ENCODE data around the gene INPP5A.
"Not testable (repeated sequence)": the region's sequence is repeated elsewhere in the genome, so short reads cannot be mapped to it uniquely, and the experiment has no call there.

INPP5A gene

DNA sequence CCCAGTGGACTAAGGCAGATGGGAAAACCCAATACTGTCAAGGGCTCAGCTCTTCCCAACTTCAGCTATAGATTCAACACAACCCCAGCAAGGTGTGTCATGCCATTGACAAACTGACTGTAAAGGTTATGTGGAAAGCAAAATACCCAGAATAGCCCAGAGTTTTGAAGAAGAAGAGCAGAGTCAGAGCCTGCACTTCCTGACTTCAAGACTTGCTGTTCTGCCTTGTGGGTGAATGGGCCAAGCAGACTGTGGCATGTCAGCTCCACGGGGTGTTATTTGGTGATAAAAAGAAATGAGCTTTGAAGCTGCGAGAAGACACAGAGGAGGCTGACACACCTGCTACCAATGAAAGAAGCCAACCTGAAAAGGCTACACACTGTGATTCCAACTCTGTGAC is 158.6 kb downstream of the INPP5A start:
- DNase-seq = peak in 18 of 42 donors; percentile 1 to 35 (median 12)
- intact Hi-C loops (cut with DNase I) = no loop called here

DNA sequence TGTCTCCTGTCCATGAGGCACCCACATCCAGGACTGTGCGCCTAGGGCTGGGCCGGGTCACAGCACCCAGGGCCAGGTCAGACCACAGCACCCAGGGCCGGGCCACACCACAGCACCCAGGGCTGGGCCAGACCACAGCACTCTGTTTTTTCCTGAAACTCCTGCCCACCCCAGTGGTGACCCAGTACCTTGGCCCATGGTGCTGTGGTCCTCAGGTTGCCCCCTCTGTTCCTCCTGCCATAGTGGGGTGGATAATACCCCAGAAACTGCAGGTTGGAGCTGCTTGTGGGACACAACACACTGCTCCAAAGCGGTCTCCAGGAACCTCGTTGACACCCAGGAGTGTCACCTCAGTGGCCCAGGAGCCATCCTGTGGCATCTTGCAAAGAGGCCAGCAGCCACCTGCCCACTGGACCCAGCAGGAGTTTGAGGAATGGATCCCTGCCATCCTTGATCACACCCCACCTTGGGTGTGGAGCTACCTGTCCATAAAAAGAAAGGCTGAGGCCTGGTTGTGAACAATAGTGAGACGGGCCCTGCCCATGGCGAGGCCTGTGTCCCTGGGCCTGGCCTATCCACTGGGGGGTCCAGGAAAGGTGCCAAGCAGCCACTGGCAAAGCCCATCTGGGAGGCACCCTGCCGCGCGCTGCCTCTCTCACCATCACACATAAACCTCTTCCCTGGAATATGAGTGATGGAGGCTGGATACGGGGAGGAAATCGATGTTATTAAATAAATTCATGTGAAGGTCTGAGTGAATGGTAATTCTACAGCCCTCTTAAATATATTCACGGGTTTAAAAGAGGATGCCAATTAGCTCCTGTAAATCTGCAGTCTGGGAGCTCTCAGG is 159.4 kb downstream of the INPP5A start:
- intact Hi-C loops (cut with DNase I) = no loop called here
- DNase-seq = peak in 19 of 42 donors; percentile 1 to 35 (median 12)

DNA sequence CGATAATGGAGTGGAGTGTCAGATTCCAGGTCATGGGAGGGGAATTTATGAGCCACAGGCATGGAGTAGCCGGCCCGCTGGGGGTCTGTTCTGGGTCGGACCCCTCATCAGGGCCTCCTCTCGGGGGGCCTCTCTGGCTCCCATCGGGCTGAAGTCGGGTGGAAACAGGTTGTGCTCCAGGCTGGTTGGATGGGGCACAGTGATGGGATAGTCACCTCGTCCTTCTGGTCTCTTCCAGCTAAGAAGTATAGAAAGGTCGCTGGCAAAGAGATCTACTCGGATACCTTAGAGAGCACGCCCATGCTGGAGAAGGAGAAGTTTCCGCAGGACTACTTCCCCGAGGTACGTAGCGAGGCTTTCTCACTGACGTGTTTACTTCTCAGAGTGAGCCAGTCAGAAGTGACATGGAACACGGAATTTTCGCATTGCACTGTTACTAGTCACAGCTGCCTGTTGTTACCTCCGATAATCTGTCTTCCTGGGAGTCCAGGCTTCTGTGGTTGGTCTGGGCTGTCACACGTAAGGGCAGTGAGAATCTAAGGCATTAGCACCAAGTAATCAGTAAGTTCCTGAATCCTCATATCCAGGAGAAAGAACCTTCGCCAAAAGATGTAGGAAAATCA is 160.1 kb downstream of the INPP5A start:
- DNase-seq = peak in 16 of 42 donors; percentile 1 to 29 (median 15)
- intact Hi-C loops (cut with DNase I) = no loop called here

DNA sequence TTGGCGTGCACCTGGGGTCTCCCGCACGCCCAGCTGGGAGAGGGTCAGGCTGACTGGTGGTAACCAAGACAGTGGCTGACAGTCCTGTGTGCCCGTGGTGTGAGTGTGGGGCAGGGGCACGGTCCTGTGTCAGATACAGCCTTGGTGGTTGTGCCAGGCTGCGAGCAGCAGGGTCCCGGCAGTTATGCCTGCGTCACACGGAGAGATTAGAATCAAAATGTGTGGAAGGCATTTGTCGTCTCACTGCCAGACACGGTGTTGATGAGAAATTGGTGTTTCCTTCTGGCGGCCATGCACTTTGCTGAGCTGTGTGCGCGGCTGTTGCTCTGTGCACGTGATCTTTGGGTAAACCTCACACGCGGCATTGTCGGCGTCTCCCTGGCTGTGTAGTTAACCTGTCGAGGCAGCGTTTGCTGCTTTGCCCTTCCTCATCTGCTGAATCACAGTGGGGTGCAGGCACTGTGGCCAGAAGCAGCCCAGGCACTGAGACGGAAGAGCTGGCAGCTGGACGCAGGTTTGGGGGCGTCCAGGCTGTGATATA is 160.7 kb downstream of the INPP5A start:
- intact Hi-C loops (cut with DNase I) = no loop called here
- DNase-seq = peak in 20 of 42 donors; percentile 9 to 49 (median 33)

DNA sequence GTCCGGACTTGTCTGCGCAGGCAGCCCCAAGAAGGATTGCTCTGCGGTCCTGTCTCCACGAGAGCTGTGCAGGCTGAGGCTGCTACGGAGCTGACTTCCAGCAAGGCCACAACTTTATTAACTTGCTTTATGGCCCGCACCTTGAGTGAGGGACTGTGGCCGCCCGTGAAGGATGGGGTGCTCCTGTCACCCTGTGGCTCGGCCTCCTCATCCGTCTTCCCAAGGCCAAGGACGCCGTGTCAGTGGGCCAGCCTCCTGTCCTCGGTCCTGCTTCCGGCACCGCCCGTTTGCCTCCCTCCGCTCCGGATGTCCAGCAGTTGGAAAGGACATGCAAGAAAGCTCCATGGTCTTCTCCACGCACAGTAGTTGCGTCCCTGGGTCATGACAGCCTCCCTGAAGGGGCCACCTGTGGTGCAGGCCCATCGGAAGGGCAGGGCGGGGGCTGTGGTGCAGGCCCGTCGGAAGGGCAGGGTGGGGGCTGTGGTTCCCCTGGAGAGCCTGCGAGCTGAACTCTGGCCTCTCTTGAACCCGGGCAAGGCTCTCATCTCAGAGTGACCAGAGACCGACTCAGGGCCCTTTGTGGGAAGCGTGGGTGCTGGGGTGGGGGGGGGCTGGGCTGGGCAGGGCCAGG is 161.3 kb downstream of the INPP5A start:
- intact Hi-C loops (cut with DNase I) = no loop called here
- peak in 20 of 42 donors; percentile 0 to 42 (median 8) for DNase-seq

DNA sequence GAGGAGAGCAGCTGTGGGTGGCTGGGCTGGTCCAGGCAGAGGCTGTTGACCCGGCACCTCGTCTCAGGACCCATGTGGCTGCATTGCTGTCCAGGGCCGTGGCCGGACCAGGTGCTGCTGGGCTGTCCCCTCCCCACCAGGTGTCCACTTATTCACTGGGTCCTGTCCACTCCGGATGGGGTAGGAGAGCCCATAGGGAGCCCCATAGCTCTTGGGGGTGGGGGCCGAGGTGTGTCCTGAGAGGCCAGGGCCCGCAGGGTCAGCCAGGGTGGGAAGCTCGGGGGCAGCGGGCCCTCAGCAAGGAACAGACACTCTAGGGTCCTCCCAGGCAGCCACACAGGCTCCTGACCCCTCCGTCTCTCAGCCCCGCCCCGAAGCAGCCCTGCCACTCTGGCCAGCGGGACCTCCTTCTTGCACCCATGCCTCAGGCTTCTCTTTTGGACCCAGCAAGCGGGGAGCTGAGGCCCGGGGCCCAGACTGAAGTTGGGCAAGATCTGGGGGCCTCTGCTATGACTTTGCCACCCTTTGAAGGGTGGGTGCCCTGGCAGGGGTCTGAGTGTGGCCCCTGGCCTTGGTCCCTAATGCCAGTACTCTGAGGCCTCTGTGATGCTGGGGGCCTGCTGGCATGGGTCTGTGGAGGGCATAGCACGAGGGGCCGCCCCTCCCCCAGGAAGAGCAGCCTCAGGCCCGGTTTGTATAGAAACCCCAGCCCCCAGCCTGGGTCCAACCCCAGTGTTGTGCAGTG is 162.0 kb downstream of the INPP5A start:
- intact Hi-C loops (cut with DNase I) = no loop called here
- peak in 22 of 42 donors; percentile 0 to 41 (median 7) for DNase-seq

DNA sequence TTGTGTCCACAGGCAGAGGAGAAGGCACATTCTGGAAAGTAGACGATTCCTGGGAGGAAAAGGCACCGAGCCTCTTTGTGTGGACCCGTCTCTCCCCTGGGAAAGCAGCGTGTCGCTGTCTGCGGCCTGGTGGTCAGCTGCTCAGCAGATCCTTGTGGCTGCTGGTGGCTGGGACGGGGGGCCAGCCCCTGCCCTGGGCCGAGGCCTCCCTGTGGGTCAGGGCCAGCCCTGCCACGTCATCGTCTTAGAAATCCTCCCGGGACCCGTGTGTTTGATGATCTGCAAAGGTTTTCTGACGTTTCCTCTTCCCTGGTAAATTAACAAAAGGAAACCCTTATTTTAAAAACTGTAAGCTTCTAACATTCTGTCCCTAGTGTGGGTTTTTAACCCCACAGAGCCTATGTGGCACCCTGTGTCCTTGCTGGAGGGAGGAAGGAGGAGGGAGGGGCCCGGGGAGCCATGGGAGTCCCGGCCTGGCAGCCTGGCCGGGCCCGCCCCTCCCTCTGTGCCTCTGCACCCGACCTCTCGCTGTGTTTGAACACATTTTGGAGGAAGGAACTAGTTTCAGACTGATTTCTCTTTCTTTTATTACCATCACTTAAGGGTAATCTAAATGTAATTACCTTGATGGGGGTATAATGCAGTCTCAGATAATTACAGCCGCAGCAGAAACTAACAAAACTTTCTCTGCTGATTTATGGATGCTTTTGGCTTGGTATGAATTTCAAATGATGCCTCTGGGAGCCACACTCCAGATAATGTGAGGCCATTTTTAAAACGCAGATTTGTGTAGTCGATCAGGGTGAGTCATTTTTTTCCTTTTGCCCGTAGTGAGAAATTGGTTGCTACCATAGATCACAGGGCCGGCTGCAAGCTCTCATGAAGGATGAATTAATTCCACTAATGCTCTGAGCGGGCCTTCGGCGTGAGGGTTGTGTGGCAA is 162.8 kb downstream of the INPP5A start:
- intact Hi-C loops (cut with DNase I) = no loop called here
- DNase-seq = peak in 23 of 42 donors; percentile 5 to 44 (median 13)

DNA sequence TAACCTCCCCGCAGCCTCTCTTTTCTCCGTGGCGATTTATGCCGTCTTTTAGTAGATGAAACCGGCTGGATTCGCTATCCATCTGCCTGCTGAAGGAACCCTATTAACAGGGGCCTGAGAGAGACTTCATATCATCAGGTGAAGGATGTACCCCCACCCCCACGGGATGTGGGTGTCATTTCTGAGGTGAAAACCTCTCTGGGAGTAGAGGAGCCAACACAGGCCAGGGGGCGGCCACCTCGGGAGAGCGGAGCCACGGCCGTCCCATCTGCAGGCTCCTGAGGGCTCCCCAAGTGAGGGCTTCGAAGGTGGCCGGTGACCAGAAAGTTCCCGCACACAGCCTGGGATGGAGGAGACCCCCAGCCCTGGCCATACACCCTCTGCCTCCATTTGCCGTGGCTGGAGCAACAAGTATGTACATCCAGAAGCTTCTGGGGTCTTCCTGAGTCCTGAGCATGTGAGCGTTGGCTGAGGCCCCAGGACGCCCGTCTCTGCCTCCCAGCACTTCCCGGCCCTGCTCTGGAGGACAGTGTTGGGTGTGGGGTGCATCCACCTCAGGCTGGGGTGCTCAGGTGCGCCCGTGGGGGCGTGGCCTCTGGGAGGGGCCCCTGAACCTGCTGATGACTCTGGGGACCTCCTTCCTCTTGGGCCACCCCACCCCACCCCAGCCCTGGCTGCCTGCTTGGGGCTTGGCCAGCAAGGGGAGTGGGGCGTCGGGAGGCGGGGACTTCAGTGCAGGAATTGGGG is 163.7 kb downstream of the INPP5A start:
- peak in 20 of 42 donors; percentile 1 to 31 (median 12) for DNase-seq
- intact Hi-C loops (cut with DNase I) = no loop called here

DNA sequence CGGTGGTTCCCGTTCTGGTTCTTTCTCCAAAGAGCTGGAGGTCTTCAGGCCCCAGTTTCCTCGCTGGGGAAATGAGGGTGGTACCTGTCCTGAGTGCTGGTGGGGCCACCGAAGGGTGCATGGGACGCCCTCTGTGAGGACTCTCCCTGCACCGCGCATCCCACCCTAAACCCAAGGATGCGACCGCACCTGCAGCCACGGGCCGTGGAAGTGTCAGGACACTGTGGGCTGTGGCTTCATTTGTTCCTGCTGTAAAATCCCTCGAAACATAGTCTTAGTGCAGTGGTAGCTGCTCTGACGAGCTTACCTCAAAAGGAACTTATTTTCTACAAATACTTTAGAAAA is 164.2 kb downstream of the INPP5A start:
- intact Hi-C loops (cut with DNase I) = no loop called here
- DNase-seq = peak in 17 of 42 donors; percentile 1 to 41 (median 13)

DNA sequence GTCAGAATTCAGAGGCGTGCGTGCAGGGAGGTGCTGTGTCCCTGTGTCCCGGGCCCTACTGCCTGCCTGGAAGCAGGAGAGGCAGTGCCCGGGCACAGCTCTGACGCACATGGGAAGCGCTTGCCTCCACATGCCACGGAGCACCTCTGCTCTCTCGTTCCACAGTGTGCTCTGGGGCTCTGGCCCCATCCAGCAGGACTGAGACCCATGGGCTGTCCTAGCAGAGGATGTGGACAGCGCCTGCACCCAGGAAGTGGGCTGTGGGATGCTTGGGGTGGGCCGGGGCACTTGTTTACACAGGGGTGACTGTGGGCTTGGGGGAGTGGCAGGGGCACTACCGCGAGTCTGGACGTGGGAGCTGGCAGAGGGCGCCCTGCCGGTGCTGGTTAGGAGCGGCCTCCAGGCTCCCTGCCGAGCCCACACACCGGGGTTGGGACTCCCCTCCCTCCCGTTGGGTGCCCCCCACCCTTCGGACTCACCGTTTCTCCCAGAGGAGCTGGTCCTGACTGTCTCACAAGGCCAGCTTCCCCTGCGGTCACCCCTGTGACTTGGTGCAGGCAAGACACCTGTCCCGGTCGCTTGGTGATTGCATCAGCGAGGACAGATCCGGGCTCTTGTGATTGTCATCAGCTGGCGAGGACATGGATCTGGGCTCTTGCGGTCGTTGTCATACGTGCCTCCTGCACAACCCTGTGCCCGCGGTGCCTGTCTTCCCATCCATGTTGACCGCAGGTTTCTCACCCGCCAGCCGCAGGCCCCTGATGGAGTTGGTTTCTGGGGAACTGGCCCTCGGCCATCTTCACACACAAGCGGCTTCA is 165.2 kb downstream of the INPP5A start:
- peak in 21 of 42 donors; percentile 1 to 43 (median 11) for DNase-seq
- intact Hi-C loops (cut with DNase I) = no loop called here

DNA sequence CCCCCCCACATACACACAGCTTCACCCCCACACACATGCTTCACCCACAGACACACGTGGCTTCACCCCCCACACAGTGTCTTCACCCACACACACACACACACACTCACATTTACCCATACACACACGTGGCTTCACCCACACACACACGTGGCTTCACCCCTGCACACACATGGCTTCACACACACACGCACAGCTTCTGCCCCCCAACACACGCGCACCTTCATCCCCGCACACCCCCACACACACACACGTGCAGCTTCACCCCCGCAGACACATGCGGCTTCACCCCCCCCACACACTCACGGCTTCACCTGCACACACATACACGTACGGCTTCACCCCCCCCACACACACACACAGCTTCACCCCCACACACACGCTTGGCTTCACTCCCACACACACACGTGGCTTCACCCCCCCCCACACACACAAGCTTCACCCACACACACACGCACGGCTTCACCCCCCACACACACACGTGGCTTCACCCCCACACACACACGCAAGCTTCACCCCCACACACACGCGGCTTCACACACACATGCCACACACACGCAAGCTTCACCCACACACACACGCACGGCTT is 165.9 kb downstream of the INPP5A start:
- peak in 20 of 42 donors; percentile 4 to 49 (median 16) for DNase-seq
- intact Hi-C loops (cut with DNase I) = no loop called here

DNA sequence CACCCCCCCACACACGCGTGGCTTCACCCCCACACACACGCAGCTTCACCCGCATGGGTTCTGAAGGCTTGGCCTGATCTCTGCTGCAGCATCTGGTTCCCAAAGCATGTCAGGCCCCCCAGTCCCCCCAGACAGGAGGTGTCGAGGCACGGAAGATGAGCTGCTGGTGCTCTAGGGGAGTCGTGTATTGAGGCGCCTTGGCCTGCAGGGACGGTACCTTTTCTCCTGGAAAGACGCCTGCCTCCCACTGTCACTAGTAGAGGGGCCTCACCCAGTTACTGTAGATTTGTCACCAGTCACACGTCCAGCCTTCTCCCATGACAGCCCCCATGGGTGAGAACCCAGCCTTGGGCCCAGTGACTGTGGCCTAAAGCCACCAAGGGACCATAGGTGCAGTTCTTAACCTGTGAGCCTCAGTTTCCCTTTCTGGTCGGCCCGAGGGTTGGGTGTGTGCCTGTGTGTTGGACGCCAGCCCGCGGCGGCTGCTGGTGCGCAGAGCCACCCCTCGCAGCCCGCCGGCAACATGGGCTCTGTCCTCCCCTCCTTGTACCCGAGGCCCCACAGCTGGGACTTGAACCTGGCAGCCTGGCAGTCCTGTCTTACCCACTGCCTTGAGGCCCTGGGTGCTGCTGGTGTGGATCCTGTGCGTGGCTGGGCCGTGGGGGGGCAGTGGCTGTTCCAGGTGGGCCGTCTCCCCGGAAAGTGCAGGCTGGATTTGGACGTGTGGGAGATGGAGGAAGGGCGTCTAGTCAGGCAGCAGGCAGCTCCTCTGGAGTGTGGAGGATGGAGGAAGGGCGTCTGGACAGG is 166.6 kb downstream of the INPP5A start:
- DNase-seq = peak in 20 of 42 donors; percentile 0 to 36 (median 10)
- intact Hi-C loops (cut with DNase I) = no loop called here

DNA sequence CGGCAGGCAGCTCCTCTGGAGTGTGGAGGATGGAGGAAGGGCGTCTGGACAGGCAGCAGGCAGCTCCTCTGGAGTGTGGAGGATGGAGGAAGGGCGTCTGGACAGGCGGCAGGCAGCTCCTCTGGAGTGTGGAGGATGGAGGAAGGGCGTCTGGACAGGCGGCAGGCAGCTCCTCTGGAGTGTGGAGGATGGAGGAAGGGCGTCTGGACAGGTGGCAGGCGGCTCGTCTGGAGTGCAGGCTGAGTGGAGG is 167.2 kb downstream of the INPP5A start:
- DNase-seq = peak in 1 of 42 donors; percentile 4
- intact Hi-C loops (cut with DNase I) = not testable (repeated sequence)

DNA sequence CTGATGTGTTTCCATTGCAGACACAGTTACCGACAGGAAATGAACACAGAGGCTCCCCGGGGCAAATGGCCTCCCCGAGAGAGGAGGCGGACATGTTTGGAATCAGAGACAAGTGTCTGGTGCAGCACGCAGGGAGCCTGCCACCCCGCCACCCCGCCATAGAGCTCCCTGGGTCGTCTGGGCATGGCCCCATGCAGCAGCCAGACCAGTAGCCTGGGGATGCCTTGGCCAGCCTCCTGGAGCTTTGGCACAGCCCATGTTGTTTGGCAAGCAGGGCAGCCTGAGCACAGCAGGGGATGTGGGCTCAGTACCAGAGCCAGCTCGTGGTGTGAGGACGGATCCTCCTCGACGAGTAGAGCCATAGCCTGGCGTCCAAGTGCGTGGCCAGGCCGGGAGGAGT is 167.6 kb downstream of the INPP5A start:
- intact Hi-C loops (cut with DNase I) = no loop called here
- DNase-seq = peak in 33 of 42 donors; percentile 23 to 84 (median 52)

DNA sequence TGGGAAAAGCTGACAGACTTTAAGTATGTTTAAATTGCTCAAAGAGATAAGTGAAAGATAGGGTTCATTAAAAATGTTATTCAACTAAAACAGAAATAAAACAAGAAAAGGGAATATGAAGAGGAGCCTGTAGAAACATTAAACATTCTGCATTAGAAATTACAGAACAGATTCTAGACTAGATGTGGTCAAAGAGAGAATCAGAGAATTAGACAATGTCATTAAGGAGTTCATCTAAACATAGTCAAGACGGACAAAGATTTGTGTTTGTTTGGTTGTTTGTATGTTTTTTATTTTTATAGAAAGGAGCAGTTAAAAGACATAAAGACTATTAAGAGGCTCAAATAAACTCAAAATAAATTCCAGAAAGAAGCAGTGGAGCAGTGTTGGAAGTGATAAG is 168.4 kb downstream of the INPP5A start:
- intact Hi-C loops (cut with DNase I) = no loop called here
- DNase-seq = no peak

All from head of caudate nucleus (tissue), 42 donors.